ENCODE results near the gene IL16. TPM values are rescaled to one million over a fixed set of nuclear protein-coding genes. Genes with fewer than 3 reads are reported as not detected.
A peak's percentile ranks its signal among the peaks of the same experiment; 100 is the strongest.

The IL16 gene
- total RNA-seq, 1 donor from 2014 or later = 0.79 TPM

DNA sequence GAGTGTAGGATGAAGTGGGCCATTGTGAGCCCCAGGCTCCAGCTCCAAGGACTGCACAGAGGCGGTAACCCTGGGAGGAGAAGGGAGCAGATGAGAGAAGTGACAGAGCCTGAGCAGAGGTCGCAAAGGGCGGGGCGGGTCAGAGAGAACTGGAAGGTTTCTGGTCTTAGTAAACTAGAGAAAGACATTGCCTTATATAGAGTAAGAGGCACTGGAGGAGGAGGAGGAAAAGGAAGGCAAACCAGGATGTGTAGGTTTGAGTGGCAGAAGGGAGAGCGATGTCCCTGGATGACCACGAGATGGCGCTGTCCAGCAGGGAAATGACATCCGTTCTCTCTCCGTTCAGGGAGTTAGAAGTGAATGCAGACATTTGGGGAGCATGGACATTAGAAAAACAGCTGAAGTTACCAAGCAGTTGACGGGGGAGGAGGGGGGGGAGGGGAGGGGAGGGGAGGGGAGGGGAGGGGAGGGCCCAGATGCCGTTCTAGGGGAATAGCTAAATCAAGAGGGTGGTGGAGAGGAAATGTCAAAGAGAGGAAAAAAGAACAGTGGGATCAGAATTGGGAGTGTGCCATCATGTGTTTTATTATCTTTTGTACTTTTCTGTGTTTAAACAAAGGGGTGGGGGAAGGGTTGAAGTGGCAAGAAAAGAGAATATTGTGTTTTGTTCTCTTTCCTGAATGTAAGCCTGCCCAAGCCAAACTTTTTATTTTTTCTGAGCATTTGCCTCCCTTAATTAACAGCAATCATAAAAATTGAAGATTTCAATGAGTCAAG is 78.4 kb downstream of the IL16 start:
- H3K27me3 ChIP-seq (ENCODE audit: control insufficient read depth, insufficient read depth, low read length) = no peaks in the 10 kb centered on the region
- H3K36me3 ChIP-seq (ENCODE audit: control insufficient read depth, insufficient read depth, low read length) = no peaks in the 10 kb centered on the region
- H3K4me3 ChIP-seq (ENCODE audit: low read depth, low read length) = no peak overlapping the region
- FAIRE-seq = no peak
- peak; percentile 58 for DNase-seq (ENCODE audit: low read depth)
- TF ChIP-seq, protein P1, sequence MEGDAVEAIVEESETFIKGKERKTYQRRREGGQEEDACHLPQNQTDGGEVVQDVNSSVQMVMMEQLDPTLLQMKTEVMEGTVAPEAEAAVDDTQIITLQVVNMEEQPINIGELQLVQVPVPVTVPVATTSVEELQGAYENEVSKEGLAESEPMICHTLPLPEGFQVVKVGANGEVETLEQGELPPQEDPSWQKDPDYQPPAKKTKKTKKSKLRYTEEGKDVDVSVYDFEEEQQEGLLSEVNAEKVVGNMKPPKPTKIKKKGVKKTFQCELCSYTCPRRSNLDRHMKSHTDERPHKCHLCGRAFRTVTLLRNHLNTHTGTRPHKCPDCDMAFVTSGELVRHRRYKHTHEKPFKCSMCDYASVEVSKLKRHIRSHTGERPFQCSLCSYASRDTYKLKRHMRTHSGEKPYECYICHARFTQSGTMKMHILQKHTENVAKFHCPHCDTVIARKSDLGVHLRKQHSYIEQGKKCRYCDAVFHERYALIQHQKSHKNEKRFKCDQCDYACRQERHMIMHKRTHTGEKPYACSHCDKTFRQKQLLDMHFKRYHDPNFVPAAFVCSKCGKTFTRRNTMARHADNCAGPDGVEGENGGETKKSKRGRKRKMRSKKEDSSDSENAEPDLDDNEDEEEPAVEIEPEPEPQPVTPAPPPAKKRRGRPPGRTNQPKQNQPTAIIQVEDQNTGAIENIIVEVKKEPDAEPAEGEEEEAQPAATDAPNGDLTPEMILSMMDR (IDR thresholded peaks at IDR 0.05; ENCODE audit: insufficient read depth, low read length, severe bottlenecking) = peak; percentile 91

DNA sequence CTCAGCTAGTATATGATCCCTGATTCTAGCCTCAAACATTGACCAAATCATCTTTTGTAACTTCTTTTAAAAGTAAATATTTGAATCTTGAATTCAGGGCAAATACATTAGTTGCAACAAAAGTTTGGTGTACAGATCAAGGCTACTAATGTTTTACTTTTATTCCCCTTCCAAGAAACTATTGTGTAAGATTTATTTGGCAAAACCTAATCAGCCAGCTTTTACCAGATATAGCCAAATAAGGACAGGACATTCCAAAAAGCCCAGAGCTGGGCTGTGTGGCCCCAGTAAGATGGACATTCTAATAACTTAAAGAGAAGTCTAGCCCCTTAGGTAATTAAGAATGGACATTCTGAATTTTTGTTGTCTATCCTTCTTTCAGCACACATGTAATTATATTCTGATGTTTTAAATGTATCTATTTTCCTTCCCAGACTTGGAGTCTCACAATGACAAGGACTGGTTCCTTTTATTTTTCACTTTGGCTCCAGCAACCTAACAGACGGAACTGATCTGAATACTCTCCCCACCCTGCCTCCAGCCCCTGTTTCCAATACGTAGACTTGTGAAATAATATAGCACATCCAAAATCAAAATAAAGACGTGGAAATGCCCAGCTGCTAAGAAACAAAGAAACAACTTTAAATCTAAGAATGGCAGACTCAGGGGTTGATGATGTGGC is 79.2 kb downstream of the IL16 start:
- no peaks in the 10 kb centered on the region for H3K27me3 ChIP-seq (ENCODE audit: control insufficient read depth, insufficient read depth, low read length)
- TF ChIP-seq, protein P1 (IDR thresholded peaks at IDR 0.05; ENCODE audit: insufficient read depth, low read length, severe bottlenecking) = no peak
- H3K4me3 ChIP-seq (ENCODE audit: low read depth, low read length) = no peak overlapping the region
- no peaks in the 10 kb centered on the region for H3K36me3 ChIP-seq (ENCODE audit: control insufficient read depth, insufficient read depth, low read length)
- FAIRE-seq = no peak
- no peak for DNase-seq (ENCODE audit: low read depth)

DNA sequence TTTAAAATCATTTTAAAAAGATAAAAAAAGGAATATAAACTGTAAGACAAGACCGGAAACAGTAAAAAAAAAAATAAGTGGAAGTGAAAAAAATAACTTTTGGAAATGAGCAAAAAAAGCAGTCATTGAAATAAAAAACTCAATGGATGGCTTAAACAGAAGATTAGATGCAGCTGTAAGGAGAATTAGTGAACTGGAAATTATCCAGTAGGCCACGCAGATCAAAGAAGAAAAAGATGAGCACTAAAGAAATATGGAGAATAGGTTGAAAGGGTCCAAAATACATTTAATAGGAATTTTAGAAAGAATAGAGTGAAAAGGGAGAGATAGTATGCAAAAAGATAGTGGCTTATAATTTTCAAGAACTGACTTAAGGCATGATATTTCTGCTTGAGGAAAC is 80.3 kb downstream of the IL16 start:
- FAIRE-seq = no peak
- TF ChIP-seq, protein P1 (IDR thresholded peaks at IDR 0.05; ENCODE audit: insufficient read depth, low read length, severe bottlenecking) = no peak
- no peak overlapping the region for H3K4me3 ChIP-seq (ENCODE audit: low read depth, low read length)
- H3K36me3 ChIP-seq (ENCODE audit: control insufficient read depth, insufficient read depth, low read length) = no peaks in the 10 kb centered on the region
- DNase-seq (ENCODE audit: low read depth) = no peak
- H3K27me3 ChIP-seq (ENCODE audit: control insufficient read depth, insufficient read depth, low read length) = no peaks in the 10 kb centered on the region

DNA sequence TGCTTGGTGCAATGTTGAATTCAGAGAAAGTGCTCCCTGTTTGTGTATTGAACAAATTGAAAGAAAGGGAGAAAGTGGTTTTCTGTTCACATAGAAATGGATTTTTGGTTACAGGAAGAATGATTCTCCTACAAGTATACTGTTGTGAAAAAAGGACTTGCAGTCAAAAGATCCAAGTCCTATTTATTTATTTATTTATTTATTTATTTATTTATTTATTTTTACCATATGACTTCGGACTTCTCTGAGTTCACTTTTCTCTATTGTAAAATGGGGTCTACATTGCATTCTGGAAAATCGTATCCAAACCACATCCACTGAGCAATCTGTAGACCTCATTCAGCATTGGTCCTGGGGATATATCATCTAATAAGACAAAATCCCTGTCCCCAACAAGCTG is 81.2 kb downstream of the IL16 start:
- Histone ChIP-seq H3K27me3 (ENCODE audit: control insufficient read depth, insufficient read depth, low read length) (no peaks in the 10 kb centered on the region), H3K4me3 (ENCODE audit: low read depth, low read length) (no peak overlapping the region), H3K36me3 (ENCODE audit: control insufficient read depth, insufficient read depth, low read length) (no peaks in the 10 kb centered on the region)
- DNase-seq (ENCODE audit: low read depth) = no peak
- TF ChIP-seq, protein P1 (IDR thresholded peaks at IDR 0.05; ENCODE audit: insufficient read depth, low read length, severe bottlenecking) = no peak
- FAIRE-seq = no peak

DNA sequence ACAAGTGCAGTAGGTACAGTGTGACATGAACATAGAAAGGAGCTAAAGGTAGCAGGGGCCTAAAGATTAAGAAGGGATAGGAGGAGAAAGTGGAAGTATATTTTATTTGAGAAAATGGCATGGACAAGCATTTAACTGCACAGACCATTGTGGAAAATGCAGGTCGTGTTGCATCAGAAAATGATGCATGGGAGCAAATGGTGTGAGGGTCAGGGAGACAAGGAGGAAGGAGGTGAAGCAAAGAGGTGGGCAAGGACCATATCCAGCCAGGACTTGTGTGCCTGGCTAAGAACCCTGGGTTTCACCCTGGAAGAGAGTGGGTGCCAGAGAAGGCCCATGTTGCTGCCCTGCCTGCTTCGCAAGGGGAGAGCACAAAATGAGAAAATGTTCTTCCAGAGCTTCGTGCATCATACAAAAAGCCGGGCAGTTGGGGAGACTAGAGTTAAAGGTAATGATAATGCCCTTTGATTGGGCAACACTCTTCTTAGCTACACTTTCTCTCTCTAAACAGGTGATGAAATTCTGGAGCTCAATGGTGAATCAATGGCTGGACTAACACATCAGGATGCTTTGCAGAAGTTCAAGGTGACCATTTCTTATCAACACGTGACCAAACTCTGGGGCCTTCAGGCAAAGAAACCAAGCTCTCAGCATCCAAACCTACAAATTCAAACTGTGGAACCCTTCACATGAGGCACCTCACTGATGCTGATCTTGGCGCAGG is 81.8 kb downstream of the IL16 start:
- H3K27me3 ChIP-seq (ENCODE audit: control insufficient read depth, insufficient read depth, low read length) = no peaks in the 10 kb centered on the region
- FAIRE-seq = peak; percentile 81
- TF ChIP-seq, protein P1 (IDR thresholded peaks at IDR 0.05; ENCODE audit: insufficient read depth, low read length, severe bottlenecking) = no peak
- no peak for DNase-seq (ENCODE audit: low read depth)
- H3K4me3 ChIP-seq (ENCODE audit: low read depth, low read length) = no peak overlapping the region
- no peaks in the 10 kb centered on the region for H3K36me3 ChIP-seq (ENCODE audit: control insufficient read depth, insufficient read depth, low read length)

All from bronchial epithelial cell (primary cell).